GM12878 (cell line): ENCODE results near the gene SLC25A29. TPM values are rescaled to one million over a fixed set of nuclear protein-coding genes. Genes with fewer than 3 reads are reported as not detected.

Source experiments
- BHLHE40 ChIP-seq, 2 experiments: fragments of 450-650 bp in 1 of 2; IDR thresholded peaks; 2 replicates each; pipeline ENCODE4 v1.6.1; 2011 to 2017; ENCODE audit warnings: low read depth in 2 of 2, borderline replicate concordance in 1 of 2, improper control_type of control experiment in 1 of 2, low read length in 1 of 2, mild to moderate bottlenecking in 1 of 2
- RAD51 ChIP-seq: fragments of 450-650 bp; IDR thresholded peaks from 2 replicates; pipeline ENCODE4 v1.6.1; 2016; ENCODE audit warnings: moderate library complexity, mild to moderate bottlenecking, inconsistent platforms
- RB1 ChIP-seq: fragments of 450-650 bp; formaldehyde crosslinking; IDR thresholded peaks from 2 replicates; pipeline ENCODE4 v1.6.1; 2017; ENCODE audit warnings: mild to moderate bottlenecking, borderline replicate concordance
- polyA plus RNA-seq, 11 experiments: library from polyadenylated mRNA; depleted of rRNA in 4 of 11; unstranded in 6 of 11; stranded (reverse) in 5 of 11; fragments of >200 nt; fragmentation: Nextera tagmentation in 4 of 11; fragmentation: Illumina TruSeq in 1 of 11; extraction: Ambion mirVana in 4 of 11; extraction: Trizol in 1 of 11; gene quantifications; 1 replicate in 1 of 11; 2 replicates in 10 of 11; pipeline versions ENCODE4 v1.2.1 to v1.2.3, GENCODE V29; 2011 to 2016; ENCODE audit warnings: inconsistent platforms in 2 of 11, missing spikeins in 2 of 11, low read depth in 1 of 11
- total RNA-seq, 4 experiments: library from RNA; depleted of rRNA in 3 of 4; stranded (reverse); fragments of >200 nt in 3 of 4; fragmentation: Illumina TruSeq in 1 of 4; extraction: Trizol in 1 of 4; gene quantifications; 2 replicates each; pipeline versions ENCODE4 v1.2.1 to v1.2.3, GENCODE V29; 2013 to 2021
- TF ChIP-seq, protein P1 (sequence below): IDR thresholded peaks from 2 replicates; pipeline ENCODE4 v1.6.1; 2012; ENCODE audit warnings: improper control_type of control experiment, low read depth, low read length; ENCODE audit not compliant: insufficient replicate concordance
- TF ChIP-seq, protein P2 (sequence below): fragments of 450-650 bp; IDR thresholded peaks from 2 replicates; pipeline ENCODE4 v1.6.1; 2017; ENCODE audit warnings: mild to moderate bottlenecking, moderate library complexity
- TF ChIP-seq, protein P3 (sequence below): fragments of 450-650 bp; IDR thresholded peaks from 2 replicates; pipeline ENCODE4 v1.6.1; 2014; ENCODE audit warnings: mild to moderate bottlenecking
- TF ChIP-seq, protein P4 (sequence below): fragments of 450-650 bp; IDR thresholded peaks from 2 replicates; pipeline ENCODE4 v1.6.1; 2016; ENCODE audit warnings: mild to moderate bottlenecking
- TF ChIP-seq, protein P5 (sequence below): fragments of 450-650 bp; IDR thresholded peaks from 2 replicates; pipeline ENCODE4 v1.6.1; 2017; ENCODE audit warnings: low read depth, mild to moderate bottlenecking, moderate library complexity
- TF ChIP-seq, protein P6 (sequence below): fragments of 450-650 bp; IDR thresholded peaks from 2 replicates; pipeline ENCODE4 v1.6.1; 2018; ENCODE audit warnings: mild to moderate bottlenecking, low read depth, moderate library complexity; ENCODE audit not compliant: partially characterized antibody

SLC25A29 gene
- total and polyA plus RNA-seq, 10 of the 15 experiments (the other 5 are each of a cell fraction or from before 2014, with no cell fraction given): 0.42 to 13.3 (median 4.0) TPM; not detected in 1

DNA sequence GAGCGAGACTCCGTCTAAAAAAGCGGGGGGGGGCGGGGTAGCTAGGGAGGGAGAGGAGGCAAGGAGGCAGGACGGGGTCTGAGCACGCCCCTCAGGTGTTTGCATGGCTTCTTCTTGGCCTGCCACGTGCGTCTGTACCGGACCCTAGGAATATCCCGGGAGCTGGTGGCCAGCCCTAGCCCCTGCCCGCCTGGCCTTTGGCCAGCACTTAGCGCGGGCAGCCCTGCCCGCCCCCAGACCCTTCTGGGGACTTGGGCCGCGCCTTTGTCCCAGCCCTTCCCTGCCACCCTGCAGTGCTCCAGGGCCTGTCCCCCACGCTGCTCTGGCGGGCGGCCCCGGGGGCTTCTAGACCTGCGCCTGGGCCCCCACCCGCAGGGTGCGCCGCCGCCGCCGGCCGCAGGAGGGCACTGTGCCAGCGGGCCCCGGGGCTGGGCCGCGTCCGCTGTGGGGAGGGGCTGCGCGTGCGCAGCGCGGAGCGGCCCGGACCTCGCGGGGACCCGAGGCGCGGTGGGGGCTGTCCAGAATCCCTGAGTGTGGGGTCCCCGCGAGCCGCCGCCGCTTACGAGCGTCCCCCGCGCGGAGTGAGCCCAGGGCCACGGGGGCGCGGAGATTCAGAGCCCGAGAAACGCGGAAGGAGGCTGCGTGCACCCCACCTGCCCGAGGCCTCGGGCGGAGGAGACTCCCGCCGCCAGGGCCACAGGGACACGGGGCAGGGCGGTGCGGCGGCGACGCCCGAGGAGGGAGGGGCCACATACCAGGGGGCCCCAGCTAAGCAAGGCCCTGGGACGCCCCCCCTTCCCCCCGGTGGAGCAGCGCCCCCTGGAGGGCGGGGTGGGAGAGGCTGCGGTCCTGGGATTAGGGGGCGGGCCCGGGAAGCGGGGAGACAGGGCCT lies 21.0 kb downstream of the SLC25A29 start (continued):
- TF ChIP-seq, protein P1, sequence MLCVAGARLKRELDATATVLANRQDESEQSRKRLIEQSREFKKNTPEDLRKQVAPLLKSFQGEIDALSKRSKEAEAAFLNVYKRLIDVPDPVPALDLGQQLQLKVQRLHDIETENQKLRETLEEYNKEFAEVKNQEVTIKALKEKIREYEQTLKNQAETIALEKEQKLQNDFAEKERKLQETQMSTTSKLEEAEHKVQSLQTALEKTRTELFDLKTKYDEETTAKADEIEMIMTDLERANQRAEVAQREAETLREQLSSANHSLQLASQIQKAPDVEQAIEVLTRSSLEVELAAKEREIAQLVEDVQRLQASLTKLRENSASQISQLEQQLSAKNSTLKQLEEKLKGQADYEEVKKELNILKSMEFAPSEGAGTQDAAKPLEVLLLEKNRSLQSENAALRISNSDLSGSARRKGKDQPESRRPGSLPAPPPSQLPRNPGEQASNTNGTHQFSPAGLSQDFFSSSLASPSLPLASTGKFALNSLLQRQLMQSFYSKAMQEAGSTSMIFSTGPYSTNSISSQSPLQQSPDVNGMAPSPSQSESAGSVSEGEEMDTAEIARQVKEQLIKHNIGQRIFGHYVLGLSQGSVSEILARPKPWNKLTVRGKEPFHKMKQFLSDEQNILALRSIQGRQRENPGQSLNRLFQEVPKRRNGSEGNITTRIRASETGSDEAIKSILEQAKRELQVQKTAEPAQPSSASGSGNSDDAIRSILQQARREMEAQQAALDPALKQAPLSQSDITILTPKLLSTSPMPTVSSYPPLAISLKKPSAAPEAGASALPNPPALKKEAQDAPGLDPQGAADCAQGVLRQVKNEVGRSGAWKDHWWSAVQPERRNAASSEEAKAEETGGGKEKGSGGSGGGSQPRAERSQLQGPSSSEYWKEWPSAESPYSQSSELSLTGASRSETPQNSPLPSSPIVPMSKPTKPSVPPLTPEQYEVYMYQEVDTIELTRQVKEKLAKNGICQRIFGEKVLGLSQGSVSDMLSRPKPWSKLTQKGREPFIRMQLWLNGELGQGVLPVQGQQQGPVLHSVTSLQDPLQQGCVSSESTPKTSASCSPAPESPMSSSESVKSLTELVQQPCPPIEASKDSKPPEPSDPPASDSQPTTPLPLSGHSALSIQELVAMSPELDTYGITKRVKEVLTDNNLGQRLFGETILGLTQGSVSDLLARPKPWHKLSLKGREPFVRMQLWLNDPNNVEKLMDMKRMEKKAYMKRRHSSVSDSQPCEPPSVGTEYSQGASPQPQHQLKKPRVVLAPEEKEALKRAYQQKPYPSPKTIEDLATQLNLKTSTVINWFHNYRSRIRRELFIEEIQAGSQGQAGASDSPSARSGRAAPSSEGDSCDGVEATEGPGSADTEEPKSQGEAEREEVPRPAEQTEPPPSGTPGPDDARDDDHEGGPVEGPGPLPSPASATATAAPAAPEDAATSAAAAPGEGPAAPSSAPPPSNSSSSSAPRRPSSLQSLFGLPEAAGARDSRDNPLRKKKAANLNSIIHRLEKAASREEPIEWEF: no peak
- TF ChIP-seq BHLHE40 (IDR thresholded peaks at IDR 0.05; ENCODE audit: borderline replicate concordance in 1 of 2, low read depth in 2 of 2, low read length in 1 of 2) (peak; percentile 7 to 54; a peak in 1 of 4 replicates), RAD51 (no peak), RB1 (peak; percentile 95)
- TF ChIP-seq, protein P2, sequence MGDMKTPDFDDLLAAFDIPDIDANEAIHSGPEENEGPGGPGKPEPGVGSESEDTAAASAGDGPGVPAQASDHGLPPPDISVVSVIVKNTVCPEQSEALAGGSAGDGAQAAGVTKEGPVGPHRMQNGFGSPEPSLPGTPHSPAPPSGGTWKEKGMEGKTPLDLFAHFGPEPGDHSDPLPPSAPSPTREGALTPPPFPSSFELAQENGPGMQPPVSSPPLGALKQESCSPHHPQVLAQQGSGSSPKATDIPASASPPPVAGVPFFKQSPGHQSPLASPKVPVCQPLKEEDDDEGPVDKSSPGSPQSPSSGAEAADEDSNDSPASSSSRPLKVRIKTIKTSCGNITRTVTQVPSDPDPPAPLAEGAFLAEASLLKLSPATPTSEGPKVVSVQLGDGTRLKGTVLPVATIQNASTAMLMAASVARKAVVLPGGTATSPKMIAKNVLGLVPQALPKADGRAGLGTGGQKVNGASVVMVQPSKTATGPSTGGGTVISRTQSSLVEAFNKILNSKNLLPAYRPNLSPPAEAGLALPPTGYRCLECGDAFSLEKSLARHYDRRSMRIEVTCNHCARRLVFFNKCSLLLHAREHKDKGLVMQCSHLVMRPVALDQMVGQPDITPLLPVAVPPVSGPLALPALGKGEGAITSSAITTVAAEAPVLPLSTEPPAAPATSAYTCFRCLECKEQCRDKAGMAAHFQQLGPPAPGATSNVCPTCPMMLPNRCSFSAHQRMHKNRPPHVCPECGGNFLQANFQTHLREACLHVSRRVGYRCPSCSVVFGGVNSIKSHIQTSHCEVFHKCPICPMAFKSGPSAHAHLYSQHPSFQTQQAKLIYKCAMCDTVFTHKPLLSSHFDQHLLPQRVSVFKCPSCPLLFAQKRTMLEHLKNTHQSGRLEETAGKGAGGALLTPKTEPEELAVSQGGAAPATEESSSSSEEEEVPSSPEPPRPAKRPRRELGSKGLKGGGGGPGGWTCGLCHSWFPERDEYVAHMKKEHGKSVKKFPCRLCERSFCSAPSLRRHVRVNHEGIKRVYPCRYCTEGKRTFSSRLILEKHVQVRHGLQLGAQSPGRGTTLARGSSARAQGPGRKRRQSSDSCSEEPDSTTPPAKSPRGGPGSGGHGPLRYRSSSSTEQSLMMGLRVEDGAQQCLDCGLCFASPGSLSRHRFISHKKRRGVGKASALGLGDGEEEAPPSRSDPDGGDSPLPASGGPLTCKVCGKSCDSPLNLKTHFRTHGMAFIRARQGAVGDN: peak; percentile 88
- TF ChIP-seq, protein P3, sequence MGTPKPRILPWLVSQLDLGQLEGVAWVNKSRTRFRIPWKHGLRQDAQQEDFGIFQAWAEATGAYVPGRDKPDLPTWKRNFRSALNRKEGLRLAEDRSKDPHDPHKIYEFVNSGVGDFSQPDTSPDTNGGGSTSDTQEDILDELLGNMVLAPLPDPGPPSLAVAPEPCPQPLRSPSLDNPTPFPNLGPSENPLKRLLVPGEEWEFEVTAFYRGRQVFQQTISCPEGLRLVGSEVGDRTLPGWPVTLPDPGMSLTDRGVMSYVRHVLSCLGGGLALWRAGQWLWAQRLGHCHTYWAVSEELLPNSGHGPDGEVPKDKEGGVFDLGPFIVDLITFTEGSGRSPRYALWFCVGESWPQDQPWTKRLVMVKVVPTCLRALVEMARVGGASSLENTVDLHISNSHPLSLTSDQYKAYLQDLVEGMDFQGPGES: peak; percentile 44; the same call in 1 of the 2 replicates
- TF ChIP-seq, protein P4, sequence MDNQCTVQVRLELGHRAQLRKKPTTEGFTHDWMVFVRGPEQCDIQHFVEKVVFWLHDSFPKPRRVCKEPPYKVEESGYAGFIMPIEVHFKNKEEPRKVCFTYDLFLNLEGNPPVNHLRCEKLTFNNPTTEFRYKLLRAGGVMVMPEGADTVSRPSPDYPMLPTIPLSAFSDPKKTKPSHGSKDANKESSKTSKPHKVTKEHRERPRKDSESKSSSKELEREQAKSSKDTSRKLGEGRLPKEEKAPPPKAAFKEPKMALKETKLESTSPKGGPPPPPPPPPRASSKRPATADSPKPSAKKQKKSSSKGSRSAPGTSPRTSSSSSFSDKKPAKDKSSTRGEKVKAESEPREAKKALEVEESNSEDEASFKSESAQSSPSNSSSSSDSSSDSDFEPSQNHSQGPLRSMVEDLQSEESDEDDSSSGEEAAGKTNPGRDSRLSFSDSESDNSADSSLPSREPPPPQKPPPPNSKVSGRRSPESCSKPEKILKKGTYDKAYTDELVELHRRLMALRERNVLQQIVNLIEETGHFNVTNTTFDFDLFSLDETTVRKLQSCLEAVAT: 0 out of 2 replicates have a peak, but pooled peaks have one; percentile 16
- TF ChIP-seq, protein P5, sequence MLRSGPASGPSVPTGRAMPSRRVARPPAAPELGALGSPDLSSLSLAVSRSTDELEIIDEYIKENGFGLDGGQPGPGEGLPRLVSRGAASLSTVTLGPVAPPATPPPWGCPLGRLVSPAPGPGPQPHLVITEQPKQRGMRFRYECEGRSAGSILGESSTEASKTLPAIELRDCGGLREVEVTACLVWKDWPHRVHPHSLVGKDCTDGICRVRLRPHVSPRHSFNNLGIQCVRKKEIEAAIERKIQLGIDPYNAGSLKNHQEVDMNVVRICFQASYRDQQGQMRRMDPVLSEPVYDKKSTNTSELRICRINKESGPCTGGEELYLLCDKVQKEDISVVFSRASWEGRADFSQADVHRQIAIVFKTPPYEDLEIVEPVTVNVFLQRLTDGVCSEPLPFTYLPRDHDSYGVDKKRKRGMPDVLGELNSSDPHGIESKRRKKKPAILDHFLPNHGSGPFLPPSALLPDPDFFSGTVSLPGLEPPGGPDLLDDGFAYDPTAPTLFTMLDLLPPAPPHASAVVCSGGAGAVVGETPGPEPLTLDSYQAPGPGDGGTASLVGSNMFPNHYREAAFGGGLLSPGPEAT: 0 out of 2 replicates have a peak, but pooled peaks have one; percentile 32
- TF ChIP-seq, protein P6, sequence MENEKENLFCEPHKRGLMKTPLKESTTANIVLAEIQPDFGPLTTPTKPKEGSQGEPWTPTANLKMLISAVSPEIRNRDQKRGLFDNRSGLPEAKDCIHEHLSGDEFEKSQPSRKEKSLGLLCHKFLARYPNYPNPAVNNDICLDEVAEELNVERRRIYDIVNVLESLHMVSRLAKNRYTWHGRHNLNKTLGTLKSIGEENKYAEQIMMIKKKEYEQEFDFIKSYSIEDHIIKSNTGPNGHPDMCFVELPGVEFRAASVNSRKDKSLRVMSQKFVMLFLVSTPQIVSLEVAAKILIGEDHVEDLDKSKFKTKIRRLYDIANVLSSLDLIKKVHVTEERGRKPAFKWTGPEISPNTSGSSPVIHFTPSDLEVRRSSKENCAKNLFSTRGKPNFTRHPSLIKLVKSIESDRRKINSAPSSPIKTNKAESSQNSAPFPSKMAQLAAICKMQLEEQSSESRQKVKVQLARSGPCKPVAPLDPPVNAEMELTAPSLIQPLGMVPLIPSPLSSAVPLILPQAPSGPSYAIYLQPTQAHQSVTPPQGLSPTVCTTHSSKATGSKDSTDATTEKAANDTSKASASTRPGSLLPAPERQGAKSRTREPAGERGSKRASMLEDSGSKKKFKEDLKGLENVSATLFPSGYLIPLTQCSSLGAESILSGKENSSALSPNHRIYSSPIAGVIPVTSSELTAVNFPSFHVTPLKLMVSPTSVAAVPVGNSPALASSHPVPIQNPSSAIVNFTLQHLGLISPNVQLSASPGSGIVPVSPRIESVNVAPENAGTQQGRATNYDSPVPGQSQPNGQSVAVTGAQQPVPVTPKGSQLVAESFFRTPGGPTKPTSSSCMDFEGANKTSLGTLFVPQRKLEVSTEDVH: no peak
